Hippocampal formation (tissue), 2 donors: ENCODE data around the gene GNG2.

ENCODE experiments used
- DNase-seq, 2 donors: peaks; one replicate each; lab custom pipeline; 2025; lab: John Stamatoyannopoulos, UW

GNG2 gene

GRCh38 chr14:51856792-51857296, 3.6 kb upstream of the GNG2 start:
- DNase-seq: no peak

- no peak for DNase-seq
Observed at GRCh38 chr14:51859131-51859530, 1.3 kb upstream of the GNG2 start.

GRCh38 chr14:51860825-51861499, 550 bp downstream of the GNG2 start:
- no peak for DNase-seq

GRCh38 chr14:51862176-51862796, 1.9 kb downstream of the GNG2 start:
- DNase-seq: no peak

GRCh38 chr14:51862860-51863259, 2.4 kb downstream of the GNG2 start:
- DNase-seq: no peak

- no peak for DNase-seq
Observed at GRCh38 chr14:51865953-51866747, 5.7 kb downstream of the GNG2 start.

- DNase-seq: no peak
Observed at GRCh38 chr14:51867741-51868140, 7.3 kb downstream of the GNG2 start.

- DNase-seq: no peak
Observed at GRCh38 chr14:51868405-51868804, 8.0 kb downstream of the GNG2 start.

- no peak for DNase-seq
Observed at GRCh38 chr14:51869411-51870100, 9.1 kb downstream of the GNG2 start.

GRCh38 chr14:51870606-51871005, 10.2 kb downstream of the GNG2 start:
- no peak for DNase-seq

GRCh38 chr14:51871846-51872245, 11.4 kb downstream of the GNG2 start:
- no peak for DNase-seq

- DNase-seq: no peak
Observed at GRCh38 chr14:51872396-51872795, 12.0 kb downstream of the GNG2 start.

- peak in 1 of 2 donors; percentile 44 for DNase-seq
Observed at GRCh38 chr14:51873221-51873893, 12.9 kb downstream of the GNG2 start.

- DNase-seq: no peak
Observed at GRCh38 chr14:51877810-51878209, 17.4 kb downstream of the GNG2 start.

- DNase-seq: no peak
Observed at GRCh38 chr14:51879170-51879569, 18.8 kb downstream of the GNG2 start.

GRCh38 chr14:51880835-51881580, 20.6 kb downstream of the GNG2 start:
- no peak for DNase-seq

- DNase-seq: no peak
Observed at GRCh38 chr14:51881636-51882035, 21.2 kb downstream of the GNG2 start.

- no peak for DNase-seq
Observed at GRCh38 chr14:51883232-51883631, 22.8 kb downstream of the GNG2 start.

GRCh38 chr14:51884086-51884927, 23.9 kb downstream of the GNG2 start:
- DNase-seq: no peak

GRCh38 chr14:51889851-51890250, 29.4 kb downstream of the GNG2 start:
- no peak for DNase-seq
